Measurements from ENCODE around the gene DES.
A peak's percentile ranks its signal among the peaks of the same experiment; 100 is the strongest.

Gene DES

DNA sequence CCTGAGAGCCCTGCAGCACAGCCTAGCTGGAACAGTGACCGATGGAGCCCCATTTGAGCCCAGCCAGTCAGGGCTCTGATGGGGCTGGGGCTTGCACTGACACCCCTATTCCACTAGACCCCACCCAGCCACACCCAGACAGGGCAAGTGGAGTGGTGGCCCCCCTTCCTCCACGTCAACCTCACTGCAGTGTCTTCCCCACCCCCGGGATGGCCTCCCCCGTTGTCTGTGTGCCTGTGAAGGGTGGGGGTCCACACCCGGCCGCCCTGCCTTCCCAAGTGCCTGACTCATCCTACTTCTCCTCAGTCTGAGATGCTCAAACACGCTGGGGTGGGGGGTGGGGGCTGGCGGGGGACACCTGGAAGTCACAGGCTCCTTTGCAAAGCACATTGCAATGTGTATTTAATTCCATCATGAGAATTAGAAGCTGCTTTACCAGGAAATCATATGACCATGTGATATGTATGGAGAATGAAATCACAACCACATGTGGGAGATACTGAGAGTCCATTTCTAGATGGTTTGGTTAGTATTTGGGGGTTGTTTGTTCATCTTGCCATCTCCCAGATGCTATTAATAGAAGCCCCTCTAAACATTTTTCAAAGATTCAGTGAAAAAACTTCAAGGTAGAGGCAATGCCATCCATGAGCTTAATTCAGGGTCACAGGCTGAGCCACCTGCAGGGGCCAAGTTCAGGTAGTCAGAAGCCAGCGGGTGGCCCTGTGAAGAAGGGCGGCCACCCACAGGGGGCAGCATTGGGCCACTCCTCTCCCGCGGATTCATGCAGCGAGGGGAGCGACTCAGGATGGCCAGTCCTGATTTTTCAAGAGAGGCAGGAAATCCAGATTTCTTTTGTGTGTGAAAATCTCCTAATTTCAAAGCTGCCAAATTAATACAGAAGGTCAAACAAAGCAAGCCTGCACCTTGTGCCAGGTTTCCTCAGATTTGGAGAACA, 57.8 kb downstream of the DES start:
- peak; percentile 14 for DNase-seq

Measured in central memory CD4-positive, alpha-beta T cell (primary cell).